GM18507 (cell line): ENCODE data around the gene KIZ.

Source experiments
- DNase-seq: peaks from one replicate; pipeline ENCODE4 v3.0.0; 2011; ENCODE audit warnings: low read depth; ENCODE audit not compliant: insufficient read length; ENCODE audit errors: extremely low spot score
- FAIRE-seq: peaks from 2 replicates; lab custom pipeline; 2011; peaks lifted over from hg19 to GRCh38; lab: Jason Lieb, UNC

Gene KIZ

GRCh38 chr20:21134883-21135493, 9.1 kb downstream of the KIZ start:
- FAIRE-seq (no peak), DNase-seq (no peak)

GRCh38 chr20:21136015-21136732, 10.3 kb downstream of the KIZ start:
- FAIRE-seq (peak; percentile 36), DNase-seq (no peak)

GRCh38 chr20:21137078-21137477, 11.2 kb downstream of the KIZ start:
- no peak for FAIRE-seq
- DNase-seq: no peak

- FAIRE-seq (no peak), DNase-seq (no peak)
Observed at GRCh38 chr20:21139881-21140566, 14.1 kb downstream of the KIZ start.

- DNase-seq: no peak
- no peak for FAIRE-seq
Observed at GRCh38 chr20:21141825-21142224, 15.9 kb downstream of the KIZ start.

GRCh38 chr20:21143194-21143890, 17.5 kb downstream of the KIZ start:
- FAIRE-seq: no peak
- no peak for DNase-seq

GRCh38 chr20:21145424-21145823, 19.5 kb downstream of the KIZ start:
- FAIRE-seq (no peak), DNase-seq (no peak)

GRCh38 chr20:21146215-21146614, 20.3 kb downstream of the KIZ start:
- FAIRE-seq: no peak
- DNase-seq: no peak

GRCh38 chr20:21147593-21147992, 21.7 kb downstream of the KIZ start:
- no peak for DNase-seq
- no peak for FAIRE-seq

- DNase-seq (no peak), FAIRE-seq (no peak)
Observed at GRCh38 chr20:21149344-21149743, 23.5 kb downstream of the KIZ start.

- FAIRE-seq: no peak
- no peak for DNase-seq
Observed at GRCh38 chr20:21151791-21152190, 25.9 kb downstream of the KIZ start.

GRCh38 chr20:21154692-21155091, 28.8 kb downstream of the KIZ start:
- DNase-seq (no peak), FAIRE-seq (no peak)

GRCh38 chr20:21155268-21155667, 29.4 kb downstream of the KIZ start:
- DNase-seq (no peak), FAIRE-seq (no peak)

GRCh38 chr20:21156266-21156665, 30.4 kb downstream of the KIZ start:
- DNase-seq: no peak
- FAIRE-seq: no peak

GRCh38 chr20:21157006-21157405, 31.1 kb downstream of the KIZ start:
- no peak for DNase-seq
- no peak for FAIRE-seq

GRCh38 chr20:21159658-21160380, 33.9 kb downstream of the KIZ start:
- no peak for DNase-seq

GRCh38 chr20:21161926-21162325, 36.0 kb downstream of the KIZ start:
- FAIRE-seq: no peak
- DNase-seq: no peak

More at GRCh38 chr20:21159658-21160380, 33.9 kb downstream of the KIZ start:
- no peak for FAIRE-seq

GRCh38 chr20:21162631-21163030, 36.7 kb downstream of the KIZ start:
- no peak for FAIRE-seq
- DNase-seq: no peak

GRCh38 chr20:21166801-21167200, 40.9 kb downstream of the KIZ start:
- FAIRE-seq (no peak), DNase-seq (no peak)

- FAIRE-seq (no peak), DNase-seq (no peak)
Observed at GRCh38 chr20:21167261-21167660, 41.4 kb downstream of the KIZ start.
